ENCODE results near the gene BCL11B. TPM values are rescaled to one million over a fixed set of nuclear protein-coding genes. Genes with fewer than 3 reads are reported as not detected.

BCL11B gene
- total and polyA plus RNA-seq, 2 of the 8 experiments (the other 6 are each of a cell fraction or from before 2014, with no cell fraction given): 0.63 to 5.9 TPM

DNA sequence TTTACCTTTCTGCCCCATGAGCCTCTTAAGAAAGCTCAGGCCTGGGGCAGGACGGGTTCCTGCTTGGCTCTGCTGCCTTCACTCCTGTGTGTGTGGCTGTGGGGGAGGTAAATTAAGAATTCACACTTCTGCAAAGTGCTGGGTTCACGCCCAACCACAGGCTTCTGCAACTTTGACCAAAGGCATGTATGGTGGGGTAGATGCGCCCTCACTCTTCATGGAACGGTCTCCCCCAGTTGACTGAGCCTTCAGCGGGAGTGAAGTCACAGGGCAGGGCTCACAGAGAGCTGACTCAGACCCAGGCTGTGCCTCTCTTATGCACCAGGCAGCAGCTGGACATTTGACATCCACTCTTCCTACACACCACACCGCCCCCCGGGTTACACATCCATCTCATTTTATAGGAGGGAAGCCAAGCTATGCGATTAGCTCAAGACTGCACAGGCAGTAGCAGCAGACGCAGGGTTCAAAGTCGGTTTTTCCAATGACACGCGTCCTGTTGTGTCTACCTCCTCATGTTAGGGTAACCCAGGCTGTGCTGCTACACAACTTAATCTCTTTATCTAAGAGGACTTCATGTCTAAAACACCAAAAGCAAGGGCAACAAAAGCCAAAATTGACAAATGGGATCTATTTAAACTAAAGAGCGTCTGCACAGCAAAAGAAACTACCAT, 15.4 kb upstream of the BCL11B start:
- DNase-seq (ENCODE audit: low read depth in 1 of 2, low spot score in 2 of 2): peak in 1 of 2 experiments; percentile 29
- no peaks in the 10 kb centered on the region for H3K9me3 ChIP-seq (ENCODE audit: insufficient read depth in 2 of 2, low read depth in 1 of 2, low read length in 1 of 2)
- no peak overlapping the region for H2BK12ac ChIP-seq (ENCODE audit: low read depth, low read length)
- H3K18ac ChIP-seq (ENCODE audit: extremely low read depth, low read length): no peak overlapping the region
- no peaks in the 10 kb centered on the region for H3K79me2 ChIP-seq (ENCODE audit: control insufficient read depth in 1 of 2, insufficient read depth in 2 of 2, low read length in 2 of 2)
- no peak overlapping the region for H3K14ac ChIP-seq (ENCODE audit: insufficient read length)
- ChIA-PET POLR2A (ENCODE audit: partially characterized antibody) (no interaction called here), CTCF (ENCODE audit: partially characterized antibody) (interaction anchor here (1.2 to 2.2 kb wide), 5 partner anchors 9 to 174 kb away, joined by 4 to 10 read pairs (median 8); no protein-coding TSS in a partner anchor)
- H4K8ac ChIP-seq (ENCODE audit: extremely low read depth, insufficient read depth, low read length): no peak overlapping the region
- no peak overlapping the region for H3K9ac ChIP-seq (replicated peaks in 1 of 4; ENCODE audit: extremely low read depth in 1 of 4, low read depth in 3 of 4, low read length in 3 of 4)
- H3K4ac ChIP-seq (replicated peaks; ENCODE audit: insufficient read length, low read depth, low read length): no peak overlapping the region
- H4K5ac ChIP-seq (ENCODE audit: insufficient read length, low read depth, low read length): no peak overlapping the region
- no peak for FAIRE-seq
- H3K4me1 ChIP-seq (replicated peaks in 1 of 4; ENCODE audit: control insufficient read depth in 3 of 4, insufficient read depth in 4 of 4, low read length in 3 of 4): peaks cover 0 to 6% (median 1%) of the 10 kb centered on the region in 4 experiments; a peak in 3 of 7 replicates
- 85% methylated on average over 13 of the region's 13 CpGs; no CpG with 5 or more reads in 1 of the 2 experiments for WGBS, 2 experiments (ENCODE audit: extremely low coverage in 1 of 2, insufficient coverage in 1 of 2, insufficient read length in 1 of 2, insufficient replicate concordance in 2 of 2, low coverage in 1 of 2, low lambda C conversion rate in 2 of 2, missing lambda C conversion rate in 1 of 2)
- no peaks in the 10 kb centered on the region for H3K27me3 ChIP-seq (replicated peaks in 1 of 4; ENCODE audit: control insufficient read depth in 3 of 4, extremely low read depth in 1 of 4, insufficient read depth in 3 of 4, low read length in 3 of 4)
- H2BK20ac ChIP-seq (ENCODE audit: low read length): no peak overlapping the region
- H3K79me1 ChIP-seq (ENCODE audit: low read depth, low read length): no peaks in the 10 kb centered on the region; the same call in 1 of the 2 replicates
- no peak overlapping the region for H2BK5ac ChIP-seq (ENCODE audit: low read depth, low read length)
- H4K20me1 ChIP-seq (replicated peaks in 1 of 2; ENCODE audit: control insufficient read depth in 1 of 2, insufficient read depth in 2 of 2, low read length in 2 of 2): no peaks in the 10 kb centered on the region
- no peak overlapping the region; the same call in 1 of the 2 replicates for H2BK15ac ChIP-seq (ENCODE audit: low read length)
- H4K91ac ChIP-seq (replicated peaks; ENCODE audit: insufficient read length, low read length): no peak overlapping the region
- H2AFZ ChIP-seq (ENCODE audit: low read length): no peak overlapping the region
- no peak overlapping the region for H2AK5ac ChIP-seq (ENCODE audit: low read depth, low read length)
- H3K23ac ChIP-seq (ENCODE audit: insufficient read length): no peak overlapping the region
- no peak overlapping the region for H3K27ac ChIP-seq (ENCODE audit: low read depth, low read length)
- no peak overlapping the region for H3K56ac ChIP-seq (replicated peaks; ENCODE audit: insufficient read length, low read depth, low read length)
- no peak overlapping the region for H3K4me2 ChIP-seq (ENCODE audit: insufficient read depth in 1 of 2, low read depth in 2 of 2, low read length in 2 of 2)
- H3K23me2 ChIP-seq (ENCODE audit: low read depth, low read length): no peaks in the 10 kb centered on the region
- no peaks in the 10 kb centered on the region for H3K36me3 ChIP-seq (ENCODE audit: control insufficient read depth in 2 of 4, insufficient read depth in 4 of 4, low read length in 3 of 4)
- no peak overlapping the region for H3K4me3 ChIP-seq (ENCODE audit: extremely low read depth in 1 of 4, insufficient read depth in 2 of 4, low read depth in 3 of 4, low read length in 4 of 4)
- no peak overlapping the region for H2BK120ac ChIP-seq (replicated peaks; ENCODE audit: low read depth, low read length)
- TF ChIP-seq FOSL1 (IDR thresholded peaks at IDR 0.05; ENCODE audit: insufficient read depth, low read depth, low read length) (no peak), KDM4A (IDR thresholded peaks at IDR 0.05; ENCODE audit: low read depth, low read length, severe bottlenecking) (no peak), BACH1 (IDR thresholded peaks at IDR 0.05; ENCODE audit: low read length) (no peak), KDM1A (IDR thresholded peaks at IDR 0.05; ENCODE audit: borderline replicate concordance, low read length) (no peak), GABPA (IDR thresholded peaks at IDR 0.05; ENCODE audit: borderline replicate concordance, insufficient read depth, low read length) (no peak), USF2 (IDR thresholded peaks at IDR 0.05; ENCODE audit: low read length) (no peak), ATF2 (IDR thresholded peaks at IDR 0.05; ENCODE audit: low read length) (no peak), EGR1 (IDR thresholded peaks at IDR 0.05; ENCODE audit: borderline replicate concordance, low read depth, low read length) (no peak), CHD2 (IDR thresholded peaks at IDR 0.05; ENCODE audit: low read length) (no peak), TAF1 (IDR thresholded peaks at IDR 0.05; ENCODE audit: low read depth, low read length) (no peak), SP1 (IDR thresholded peaks at IDR 0.05; ENCODE audit: low read depth, low read length) (no peak)

Data from H1 (cell line).